Stomach (tissue), 4 donors: ENCODE data around the gene DLD.

Source experiments
- CTCF ChIP-seq, 7 experiments: fragments of 450-650 bp in 4 of 7; fragments of 200-600 bp in 3 of 7; sonication (generic) in 3 of 7; IDR thresholded peaks; one replicate each; pipeline ENCODE4 v1.5.1; 2016 to 2019; ENCODE audit warnings: antibody characterized with exemption in 7 of 7, control low read depth in 2 of 7, mild to moderate bottlenecking in 1 of 7
- POLR2A ChIP-seq, 4 donors: fragments of 450-650 bp; IDR thresholded peaks; one replicate each; pipeline ENCODE4 v1.6.1; 2016; ENCODE audit warnings: antibody characterized with exemption in 4 of 4, control low read depth in 2 of 4, mild to moderate bottlenecking in 1 of 4, moderate library complexity in 1 of 4
- POLR2AphosphoS5 ChIP-seq, 3 donors: sonication (generic); formaldehyde crosslinking; IDR thresholded peaks; one replicate each; pipeline ENCODE4 v1.6.1; 2016; ENCODE audit warnings: antibody characterized with exemption in 3 of 3

GRCh38 chr7:107878636-107879035 is 12.3 kb upstream of the DLD start:
- TF ChIP-seq CTCF (IDR thresholded peaks at IDR 0.05) (no peak), POLR2A (IDR thresholded peaks at IDR 0.05) (no peak), POLR2AphosphoS5 (IDR thresholded peaks at IDR 0.05) (no peak)
